GM18517 (cell line): ENCODE data around the gene CAPN2.

Experiments used
- ATAC-seq: cut with Tn5 transposase; IDR thresholded peaks from one replicate; pipeline ENCODE4 v1.9.1; 2021; ENCODE audit warnings: mild to moderate bottlenecking, moderate library complexity; ENCODE audit not compliant: unreplicated experiment

The CAPN2 gene

DNA sequence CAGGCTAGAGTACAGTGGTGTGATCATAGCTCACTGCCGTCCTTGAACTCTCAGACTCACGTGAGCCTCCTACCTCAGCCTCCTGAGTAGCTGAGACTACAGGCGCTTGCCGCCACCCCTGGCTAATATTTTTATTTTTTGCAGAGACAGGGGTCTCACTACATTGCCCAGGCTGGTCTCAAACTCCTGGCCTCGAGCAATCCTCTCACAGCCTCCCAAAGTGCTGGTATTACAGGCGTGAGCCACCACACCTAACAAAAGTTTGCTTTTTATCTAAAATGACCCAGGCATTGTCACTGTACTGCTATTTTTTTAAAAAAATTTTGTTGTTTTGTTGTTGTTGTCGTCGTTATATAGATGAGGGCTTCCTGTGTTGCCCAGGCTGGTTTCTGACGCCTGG, 46.4 kb downstream of the CAPN2 start:
- ATAC-seq, result no peak

DNA sequence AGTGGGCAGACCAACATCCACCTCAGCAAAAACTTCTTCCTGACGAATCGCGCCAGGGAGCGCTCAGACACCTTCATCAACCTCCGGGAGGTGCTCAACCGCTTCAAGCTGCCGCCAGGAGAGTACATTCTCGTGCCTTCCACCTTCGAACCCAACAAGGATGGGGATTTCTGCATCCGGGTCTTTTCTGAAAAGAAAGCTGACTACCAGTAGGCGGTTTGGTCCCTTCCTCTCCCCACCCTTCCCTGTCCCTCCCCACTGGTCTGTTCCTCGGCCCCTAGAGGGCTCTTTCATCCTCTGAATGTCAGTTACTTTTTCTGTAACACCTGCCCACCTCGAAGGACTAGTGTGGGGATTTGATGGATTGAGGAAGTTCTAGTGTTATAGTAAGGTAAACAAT, 46.9 kb downstream of the CAPN2 start:
- no peak for ATAC-seq

DNA sequence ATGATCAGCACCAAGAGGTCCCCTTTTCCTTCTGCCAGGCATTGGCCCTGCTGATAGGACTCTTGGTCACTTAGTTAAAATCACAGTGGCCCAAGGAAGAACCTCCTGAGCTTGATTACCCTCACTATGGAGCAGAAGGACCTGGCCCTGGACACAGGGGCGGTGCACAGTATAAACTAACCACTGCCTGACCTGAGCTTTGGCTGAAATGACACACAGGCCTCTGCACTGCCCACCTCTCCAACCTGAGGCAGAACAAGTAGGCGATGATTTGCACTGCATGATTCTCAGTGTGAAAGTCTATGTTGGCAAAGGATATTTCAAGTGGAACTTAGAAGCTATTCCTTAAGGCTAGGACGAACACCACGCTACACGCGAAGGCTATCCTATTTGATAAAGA, 48.5 kb downstream of the CAPN2 start:
- ATAC-seq, result no peak

DNA sequence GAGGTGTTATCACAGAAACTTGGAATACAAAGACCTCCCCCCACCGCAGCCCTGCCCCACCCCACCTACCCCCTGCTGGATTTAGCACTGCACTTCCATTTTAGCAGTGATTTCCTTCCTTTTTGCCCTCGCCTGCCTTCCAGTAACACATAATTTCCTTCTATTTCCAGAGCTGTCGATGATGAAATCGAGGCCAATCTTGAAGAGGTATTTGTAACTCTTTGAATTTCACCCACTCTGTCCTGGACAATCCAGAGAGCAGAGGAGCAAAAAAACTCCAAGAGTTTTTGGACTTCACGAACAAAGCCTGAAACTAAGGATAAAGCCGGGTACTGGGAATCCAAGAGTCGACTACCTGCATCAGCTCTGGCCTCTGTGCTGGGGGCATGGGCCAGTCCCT, 49.1 kb downstream of the CAPN2 start:
- no peak for ATAC-seq

DNA sequence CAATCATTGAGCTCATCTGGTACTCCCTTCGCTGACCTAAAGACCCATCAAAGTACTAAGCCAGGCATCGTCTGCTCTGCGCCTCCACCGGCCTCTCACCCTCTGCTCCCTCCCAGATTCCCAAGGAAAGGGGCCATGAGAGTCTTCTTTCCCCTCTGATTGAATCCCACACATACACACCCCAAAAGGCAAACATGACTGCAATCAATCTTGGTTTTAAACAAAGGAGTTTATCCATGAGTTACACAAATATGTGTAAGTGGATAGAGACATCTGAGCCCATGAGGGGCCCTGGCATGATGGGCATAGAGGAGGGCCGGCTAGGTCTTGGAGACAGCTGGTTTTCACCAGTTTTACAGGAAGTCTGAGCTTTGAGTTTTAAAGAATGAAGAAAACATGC, 50.9 kb downstream of the CAPN2 start:
- no peak for ATAC-seq

DNA sequence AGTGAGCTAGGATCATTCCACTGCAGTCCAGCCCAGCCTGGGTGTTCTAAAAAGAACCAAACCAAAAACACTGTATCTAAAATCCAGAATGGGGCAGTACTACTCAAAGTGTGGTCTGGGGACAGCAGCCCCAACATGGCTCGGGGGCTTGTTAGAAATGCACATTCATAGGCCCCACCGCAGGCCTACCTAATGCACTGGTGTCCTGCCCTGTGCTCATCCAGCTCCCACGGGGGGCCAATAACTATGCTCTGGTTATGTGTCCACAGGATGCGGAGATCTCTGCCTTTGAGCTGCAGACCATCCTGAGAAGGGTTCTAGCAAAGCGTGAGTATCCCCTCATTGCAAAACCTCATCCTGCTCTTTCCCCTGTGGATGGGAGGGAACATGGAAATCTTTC, 51.5 kb downstream of the CAPN2 start:
- no peak for ATAC-seq

DNA sequence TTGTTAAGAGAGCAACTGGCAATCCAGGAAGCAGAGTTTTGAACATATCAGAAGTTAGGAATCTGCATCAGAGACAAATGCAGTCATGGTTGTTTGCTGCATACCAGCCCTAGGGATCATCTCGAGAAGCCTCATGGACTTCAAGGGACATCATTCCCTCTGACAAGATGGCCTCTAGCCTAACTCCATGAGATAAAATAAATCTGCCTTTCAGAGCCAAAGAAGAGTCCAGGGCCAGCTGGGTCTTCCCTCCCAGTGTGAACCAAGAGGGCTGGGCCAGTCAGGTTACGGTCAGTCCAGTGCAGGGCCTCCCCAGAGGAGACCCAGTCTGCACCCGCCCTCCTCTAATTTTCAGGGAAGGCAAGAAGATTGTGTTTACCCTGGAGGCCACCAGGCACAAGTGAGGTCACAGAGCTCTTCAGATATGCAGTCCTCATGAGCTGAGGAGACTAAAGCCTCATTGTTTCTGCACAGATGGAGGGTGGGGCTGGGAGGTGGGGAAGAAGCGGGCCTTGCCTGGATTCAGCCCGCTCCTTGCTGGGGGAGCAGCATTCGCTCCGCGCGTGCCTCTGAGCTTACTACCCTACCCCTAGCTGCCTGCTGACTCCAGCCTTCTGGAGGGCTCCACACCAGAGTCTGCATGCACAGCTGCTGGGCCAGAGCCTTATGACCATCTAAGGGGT, 52.8 kb downstream of the CAPN2 start:
- ATAC-seq, result no peak

DNA sequence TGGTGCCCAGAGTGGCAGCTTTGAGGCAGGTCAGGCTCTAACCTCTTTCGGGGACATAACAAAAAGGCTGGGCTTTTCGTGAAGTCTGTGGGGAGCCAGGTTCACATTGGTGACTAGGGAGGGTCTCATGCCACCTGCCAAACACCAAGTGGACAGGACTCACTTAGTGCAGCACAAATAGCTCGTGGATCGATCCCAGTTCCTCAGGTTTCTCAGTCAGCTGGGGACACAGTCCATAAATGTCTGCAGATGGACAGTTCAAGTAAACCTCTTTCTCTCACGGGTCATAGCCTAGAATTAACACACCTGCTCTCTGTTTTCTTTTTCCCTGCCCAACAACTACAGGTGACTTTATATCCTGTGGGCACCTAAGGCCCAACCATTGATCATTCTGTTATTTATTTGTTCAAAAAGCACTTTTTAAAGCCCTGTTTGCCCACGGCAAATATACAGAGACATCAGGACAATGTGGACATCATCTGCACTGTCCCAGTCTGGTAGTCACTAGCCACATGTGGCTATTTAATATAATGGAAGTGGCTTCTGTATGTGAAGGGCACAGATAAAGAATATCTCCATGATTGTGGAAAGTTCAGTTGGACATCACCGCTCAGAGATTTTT, 53.5 kb downstream of the CAPN2 start:
- no peak for ATAC-seq

DNA sequence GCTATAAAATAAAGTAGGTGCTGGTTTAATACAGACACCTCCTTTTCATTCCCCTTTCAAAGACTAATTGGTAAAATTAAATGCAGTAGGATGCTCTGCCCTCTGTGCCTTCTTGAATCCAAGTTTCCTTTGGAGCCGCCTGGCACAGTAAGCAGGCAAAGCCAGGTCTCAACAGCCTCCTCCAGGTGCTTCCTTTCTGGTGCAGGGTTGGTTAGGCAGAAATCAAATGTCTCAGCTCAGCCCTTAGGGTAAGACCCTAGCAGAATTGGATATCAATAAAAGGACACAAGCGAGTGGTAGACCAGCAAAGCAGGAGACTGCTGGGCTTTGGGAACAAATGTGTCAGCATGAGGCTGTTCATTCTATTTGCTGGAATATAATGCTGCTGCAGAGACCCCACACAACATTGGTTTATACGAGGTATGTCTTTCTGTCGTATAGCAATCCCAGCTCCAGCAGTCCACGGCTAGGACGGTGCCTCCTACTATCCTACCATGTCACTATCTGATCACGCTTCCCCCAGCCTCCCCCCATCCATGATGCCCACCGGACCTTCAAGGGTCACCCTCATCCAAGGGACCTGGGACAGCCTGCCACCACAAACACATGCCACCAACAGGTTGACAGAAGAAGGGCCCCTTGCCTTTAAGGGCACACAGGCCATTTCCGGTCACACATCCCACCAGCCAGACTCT, 58.4 kb downstream of the CAPN2 start:
- ATAC-seq, result no peak

DNA sequence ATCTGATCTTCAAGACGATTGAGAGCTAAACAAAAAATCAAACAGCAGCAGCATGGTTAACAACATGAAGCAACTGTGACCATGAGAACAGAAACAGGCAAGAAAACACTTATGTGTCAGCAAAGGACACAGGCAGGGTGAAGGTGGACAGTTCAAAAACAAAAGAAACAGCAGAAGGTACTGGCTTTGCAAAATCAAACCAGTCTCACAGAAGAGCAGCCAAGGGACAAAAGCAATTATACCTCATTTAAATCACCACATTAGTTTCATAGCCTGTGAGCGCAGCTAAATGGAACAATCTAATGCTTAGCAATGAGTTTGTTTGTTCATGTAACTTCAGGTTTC, 59.1 kb downstream of the CAPN2 start:
- no peak for ATAC-seq

DNA sequence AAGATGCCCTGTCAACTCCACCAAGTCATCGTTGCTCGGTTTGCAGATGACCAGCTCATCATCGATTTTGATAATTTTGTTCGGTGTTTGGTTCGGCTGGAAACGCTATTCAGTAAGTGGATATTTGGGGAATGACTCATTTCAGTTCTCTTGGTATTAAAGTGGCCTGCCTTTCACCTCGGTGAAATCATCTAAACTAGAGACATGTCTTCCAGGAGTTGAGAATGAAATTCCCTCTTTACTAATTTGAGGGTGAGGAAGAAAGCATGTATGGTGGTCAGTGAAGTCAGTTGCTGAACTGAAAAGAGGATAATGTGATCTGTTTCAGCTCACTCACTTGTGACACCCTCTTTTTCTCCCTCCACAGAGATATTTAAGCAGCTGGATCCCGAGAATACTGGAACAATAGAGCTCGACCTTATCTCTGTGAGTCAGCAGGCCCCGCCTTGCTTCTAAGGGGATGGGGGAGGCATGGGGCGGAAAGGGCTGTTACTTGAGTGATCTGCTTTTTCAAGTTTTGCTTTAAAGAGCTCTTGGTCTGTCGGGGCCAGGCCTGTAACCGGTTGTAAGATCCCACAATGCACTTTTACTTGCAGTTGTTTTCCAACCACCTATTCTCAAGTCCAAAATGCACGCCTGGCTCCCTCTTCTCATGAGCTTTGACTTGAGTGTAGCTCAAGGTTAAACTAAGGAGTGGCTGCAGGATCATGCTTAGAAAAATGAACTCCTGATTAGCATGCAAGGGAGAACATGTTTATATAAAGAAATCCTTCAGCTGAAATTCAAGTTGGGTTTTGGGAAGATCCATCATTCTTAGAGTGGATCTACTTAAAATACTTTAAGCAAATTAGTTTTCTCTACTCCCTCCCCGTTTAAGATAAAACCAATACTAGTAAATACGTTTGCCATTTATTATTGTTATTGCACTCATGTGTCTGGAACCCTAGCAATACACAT, 59.8 kb downstream of the CAPN2 start:
- no peak for ATAC-seq

DNA sequence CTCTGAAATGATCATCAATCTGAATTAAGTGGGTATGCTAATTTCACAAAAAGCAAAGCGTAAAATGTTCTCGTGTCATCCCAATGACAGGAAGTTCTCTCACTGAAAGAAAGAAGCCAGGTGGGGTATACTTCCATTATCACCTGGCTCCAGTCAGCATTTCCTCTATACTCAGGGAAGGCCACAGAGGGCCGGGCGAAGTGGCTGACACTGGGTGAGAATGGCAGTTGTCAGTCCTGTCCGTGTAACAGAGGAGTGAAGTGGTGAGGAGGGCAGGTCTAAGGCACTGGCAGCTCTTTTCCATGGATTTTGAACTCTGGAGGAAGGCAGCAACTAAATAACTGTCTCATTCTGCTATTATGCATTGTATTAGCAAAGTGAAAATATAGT, 60.4 kb downstream of the CAPN2 start:
- no peak for ATAC-seq

DNA sequence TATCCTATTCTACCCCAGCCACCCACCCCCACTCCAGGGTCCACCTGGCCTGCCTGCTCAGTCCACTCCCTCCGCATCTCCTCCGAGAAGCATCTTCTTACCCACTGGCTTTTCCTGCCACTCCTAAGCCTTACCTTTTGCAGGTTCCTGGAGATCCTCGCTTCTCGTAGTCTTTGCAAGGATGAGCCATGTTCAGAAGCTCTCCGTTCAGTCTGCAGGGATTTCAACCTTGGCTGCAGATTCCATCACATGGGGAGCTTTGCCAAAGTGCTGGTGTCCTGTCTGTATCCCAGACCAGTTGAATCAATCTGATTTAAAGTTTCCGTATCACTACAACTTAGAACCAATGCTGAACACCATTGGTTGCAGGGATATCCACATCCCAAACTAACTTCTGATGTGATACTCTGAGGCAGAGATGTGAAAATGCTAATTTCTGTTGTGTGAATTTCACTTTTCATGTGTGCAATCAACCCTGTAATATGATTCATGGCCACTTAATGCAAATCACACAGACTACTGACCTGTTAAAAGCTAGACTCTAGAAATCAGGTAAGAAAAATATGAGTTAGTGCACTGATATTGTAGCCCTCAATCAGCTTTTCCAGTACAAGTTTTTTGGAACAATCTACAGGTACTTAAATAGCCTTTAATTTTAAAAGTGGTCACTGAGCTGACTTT, 61.9 kb downstream of the CAPN2 start:
- ATAC-seq, result no peak

DNA sequence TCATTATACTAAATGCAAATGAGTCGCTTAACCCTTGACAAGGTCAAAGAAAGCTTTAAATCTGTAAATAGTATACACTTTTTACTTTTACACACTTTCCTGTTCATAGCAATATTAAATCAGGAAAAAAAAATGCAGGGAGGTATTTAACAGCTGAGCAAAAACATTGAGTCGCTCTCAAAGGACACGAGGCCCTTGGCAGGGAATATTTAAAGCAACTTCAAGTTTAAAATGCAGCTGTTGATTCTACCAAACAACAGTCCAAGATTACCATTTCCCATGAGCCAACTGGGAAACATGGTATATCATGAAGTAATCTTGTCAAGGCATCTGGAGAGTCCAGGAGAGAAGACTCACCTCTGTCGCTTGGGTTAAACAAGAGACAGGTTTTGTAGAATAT, 62.7 kb downstream of the CAPN2 start:
- no peak for ATAC-seq

DNA sequence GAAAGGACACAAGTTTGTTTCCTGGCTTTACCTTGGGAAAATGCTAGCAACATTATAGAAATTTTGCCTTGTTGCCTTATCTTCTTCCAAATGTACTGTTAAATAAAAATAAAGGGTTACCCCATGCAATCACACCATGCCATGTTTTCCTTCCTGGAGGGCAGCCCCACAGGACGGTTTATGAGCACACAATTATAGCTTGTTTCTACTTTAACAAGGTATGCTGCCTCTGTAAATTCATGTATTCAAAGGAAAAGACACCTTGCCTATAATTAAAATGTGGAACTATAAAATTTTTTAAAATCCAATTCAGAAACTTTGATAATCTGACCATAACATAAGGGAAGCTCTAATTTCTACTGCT, 63.4 kb downstream of the CAPN2 start:
- ATAC-seq, result no peak

DNA sequence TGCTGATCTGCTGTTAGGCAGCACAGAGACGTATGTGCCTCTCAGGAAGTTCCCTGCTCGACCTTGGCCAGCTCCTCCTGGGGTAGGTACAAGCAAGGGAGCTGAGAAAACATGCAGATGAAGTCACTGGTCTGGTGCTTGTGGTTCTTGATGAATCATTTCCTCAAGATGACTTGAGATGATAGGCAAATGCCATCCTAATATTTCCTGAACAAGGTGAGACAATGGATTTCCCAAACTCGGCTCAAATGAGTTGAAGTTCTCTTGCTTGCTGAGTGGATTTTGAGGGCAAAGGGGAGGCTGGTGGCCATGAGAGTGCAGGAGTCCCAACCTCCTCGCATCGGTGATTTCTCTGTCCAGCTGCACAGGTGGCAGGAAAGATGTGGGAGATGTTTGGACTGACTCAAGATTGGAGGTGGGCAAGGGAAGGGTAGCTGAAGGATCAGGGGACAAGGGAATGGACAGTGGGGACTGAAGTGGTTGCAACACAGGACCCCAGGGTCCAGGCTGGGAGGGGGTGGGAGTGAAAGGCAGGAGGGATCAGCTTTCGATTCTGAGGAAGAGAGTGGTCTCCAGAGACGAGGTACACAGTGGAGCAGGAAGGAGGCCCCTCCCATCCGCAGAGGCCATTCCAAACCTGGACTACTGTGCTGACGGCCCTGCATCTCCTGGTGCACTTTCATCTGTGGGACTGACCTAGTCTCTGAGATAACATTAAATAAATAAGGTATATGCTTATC, 63.9 kb downstream of the CAPN2 start:
- no peak for ATAC-seq

DNA sequence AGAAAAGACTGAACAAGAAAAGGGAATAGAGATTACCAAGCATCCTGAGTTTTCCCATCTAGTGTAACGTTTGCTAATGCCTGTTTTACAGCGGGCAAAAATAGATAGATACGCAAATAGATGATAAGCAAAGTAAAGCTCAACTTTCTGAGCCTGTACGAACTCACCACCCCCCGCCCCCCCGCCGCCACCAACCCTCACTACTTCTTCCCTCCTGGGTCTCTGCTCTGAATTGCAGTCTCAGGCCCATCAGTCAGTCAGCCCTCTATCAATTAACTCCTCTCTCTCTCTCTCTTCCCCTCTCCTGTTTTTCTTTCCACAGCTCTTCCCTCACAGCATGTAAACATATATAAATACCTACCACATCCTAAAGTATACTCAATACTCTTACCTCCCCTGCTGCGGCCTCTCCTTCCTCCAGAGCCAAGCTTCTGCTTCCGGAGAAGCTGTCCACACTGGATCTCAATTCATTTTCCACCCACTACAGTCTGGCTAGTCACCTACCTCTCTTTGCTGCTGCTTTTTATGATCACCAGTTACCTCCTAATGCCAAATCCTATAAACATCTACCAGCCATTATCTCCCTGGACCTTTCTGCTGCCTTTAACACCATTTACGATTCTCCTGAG, 64.6 kb downstream of the CAPN2 start:
- ATAC-seq, result no peak

DNA sequence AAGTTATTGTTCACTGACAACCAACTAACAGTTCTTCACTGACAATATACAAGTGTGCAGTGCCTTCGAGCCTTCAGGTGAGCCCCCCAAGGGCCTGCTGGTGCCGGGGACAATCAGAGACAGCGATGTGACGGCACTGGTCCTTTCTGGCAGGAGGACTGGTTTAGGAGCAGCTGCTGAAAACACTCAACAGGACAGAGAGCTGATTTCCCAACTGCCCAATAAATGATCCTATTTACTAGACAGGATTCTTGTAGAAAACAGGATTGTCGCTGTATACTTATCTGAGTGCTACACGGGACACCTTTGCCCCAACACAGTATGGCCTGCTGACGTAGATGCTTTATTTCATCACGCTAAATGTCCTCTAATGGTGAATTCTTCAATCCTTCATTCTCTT, 68.0 kb downstream of the CAPN2 start:
- ATAC-seq, result no peak

DNA sequence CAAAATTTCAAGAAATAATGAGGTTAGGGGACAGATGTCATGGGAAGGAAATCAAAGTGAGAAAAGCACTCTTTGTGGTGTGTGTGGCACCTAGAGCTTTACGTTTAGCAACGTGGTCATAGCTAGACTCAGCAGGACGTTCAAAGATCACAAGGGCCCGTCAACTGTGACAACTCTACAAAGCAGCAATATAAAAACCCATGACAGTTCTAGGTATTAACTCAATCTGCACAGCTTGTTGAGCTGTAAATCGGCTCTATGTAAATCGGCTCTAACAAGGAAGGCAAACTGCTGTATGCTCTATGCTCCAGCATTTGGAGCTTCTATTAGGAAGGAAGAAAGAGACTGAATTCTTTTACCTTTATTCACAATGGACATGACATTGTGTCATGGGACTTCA, 68.6 kb downstream of the CAPN2 start:
- ATAC-seq, result no peak

DNA sequence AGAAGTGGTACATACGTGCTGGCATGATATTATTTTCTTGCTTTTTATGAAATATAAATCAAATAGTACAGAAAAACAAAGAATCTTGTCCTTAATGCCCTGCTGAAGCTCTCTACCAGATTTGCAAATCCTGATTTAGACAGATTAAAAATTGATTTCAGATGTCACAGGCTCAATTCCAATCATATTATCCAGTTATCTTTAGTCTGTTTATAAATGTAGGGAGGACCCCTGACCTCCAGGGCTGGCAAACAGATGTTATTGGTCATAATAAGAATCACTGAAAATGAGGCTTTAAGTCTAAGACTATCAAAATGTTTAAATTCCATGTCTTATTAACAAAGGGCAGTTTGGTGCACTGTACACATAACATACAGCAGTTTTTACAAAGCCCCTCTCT, 71.3 kb downstream of the CAPN2 start:
- ATAC-seq, result no peak
